HCT116 (cell line): ENCODE measurements around the gene HOXC13. TPM values are rescaled to one million over a fixed set of nuclear protein-coding genes. Genes with fewer than 3 reads are reported as not detected.

Experiments
- ATAC-seq: fragments of 200-7000 bp; cut with Tn5 transposase; 2 replicates; pipeline ENCODE4 v1.9.1; 2020; ENCODE audit warnings: mild to moderate bottlenecking, moderate library complexity
- BruUV-seq: library from RNA; stranded (reverse); fragments of 400-500 nt; replicated peaks from 2 replicates; lab custom pipeline; 2021; lab: Mats Ljungman, UMichigan
- CTCF ChIA-PET: fragments of 300-600 bp; sonication (Branson Sonifier 250); formaldehyde crosslinking; loops from one replicate; lab custom pipeline; 2021; ENCODE audit warnings: antibody characterized with exemption; lab: Charles Lee
- POLR2A ChIA-PET: fragments of 300-600, 350-600 bp; sonication (Branson Sonifier 250); formaldehyde crosslinking; loops from one replicate; lab custom pipeline; 2021; ENCODE audit warnings: antibody characterized with exemption; lab: Charles Lee
- RAD21 ChIA-PET, 2 experiments: fragments of 300-600 bp; sonication (Branson Sonifier 250); formaldehyde crosslinking; loops; one replicate each; lab custom pipeline; 2023; ENCODE audit warnings: low total read pairs in 2 of 2; ENCODE audit not compliant: uncharacterized antibody in 2 of 2, unreplicated experiment in 2 of 2, low non-redundant PET in 1 of 2; lab: Charles Lee
- DNase-seq: peaks from one replicate; pipeline ENCODE4 v3.0.0-alpha.2; 2010; ENCODE audit warnings: low read depth, low spot score
- H2AFZ ChIP-seq: fragments of 200-600 bp; shearing (Covaris generic), sonication (generic); 2 replicates; pipeline ENCODE4 v1.6.1; 2017; ENCODE audit warnings: low read depth, mixed run types, mixed read lengths, antibody characterized with exemption, low read length; ENCODE audit not compliant: poor library complexity, severe bottlenecking
- H3K27ac ChIP-seq: 2 replicates; pipeline ENCODE4 v1.5.1; 2012; ENCODE audit warnings: low read depth, low read length
- H3K27me3 ChIP-seq: fragments of 200-600 bp; sonication (generic); 2 replicates; pipeline ENCODE4 v1.6.1; 2016; ENCODE audit warnings: mixed run types, low read length, mixed read lengths; ENCODE audit not compliant: insufficient read depth
- H3K36me3 ChIP-seq, 2 experiments: fragments of 200-500 bp in 1 of 2; fragments of 200-600 bp in 1 of 2; sonication (Bioruptor generic) in 1 of 2; sonication (generic) in 1 of 2; 2 replicates each; pipeline versions ENCODE4 v1.5.1 to v1.6.1; 2014 to 2016; ENCODE audit warnings: low read length in 2 of 2, inconsistent platforms in 1 of 2, mixed read lengths in 1 of 2, mixed run types in 1 of 2; ENCODE audit not compliant: insufficient read depth in 2 of 2, control insufficient read depth in 1 of 2
- H3K4me1 ChIP-seq, 2 experiments: fragments of 200-600 bp in 1 of 2; sonication (generic) in 1 of 2; 2 replicates each; pipeline versions ENCODE4 v1.5.1 to v1.6.1; 2012 to 2017; ENCODE audit warnings: low read length in 2 of 2, inconsistent platforms in 1 of 2, mild to moderate bottlenecking in 1 of 2, mixed read lengths in 1 of 2, mixed run types in 1 of 2, moderate library complexity in 1 of 2; ENCODE audit not compliant: insufficient read depth in 2 of 2, control insufficient read depth in 1 of 2
- H3K4me2 ChIP-seq: fragments of 200-600 bp; sonication (generic); 2 replicates; pipeline ENCODE4 v1.6.1; 2017; ENCODE audit warnings: mixed run types, low read length, mixed read lengths
- H3K4me3 ChIP-seq, 2 experiments: fragments of 200-600 bp in 1 of 2; sonication (generic) in 1 of 2; replicated peaks in 1 of 2; 2 replicates each; pipeline ENCODE4 v1.5.1; 2011 to 2016; ENCODE audit warnings: low read length in 2 of 2, control low read depth in 1 of 2, low read depth in 1 of 2, mild to moderate bottlenecking in 1 of 2, mixed read lengths in 1 of 2, mixed run types in 1 of 2
- H3K79me2 ChIP-seq: fragments of 200-600 bp; sonication (generic); 2 replicates; pipeline ENCODE4 v1.6.1; 2017; ENCODE audit warnings: mild to moderate bottlenecking, mixed run types, low read length, moderate library complexity, mixed read lengths; ENCODE audit not compliant: insufficient read depth
- H3K9ac ChIP-seq: fragments of 200-600 bp; sonication (generic); 2 replicates; pipeline ENCODE4 v1.6.1; 2016; ENCODE audit warnings: low read length, mixed read lengths
- H3K9me2 ChIP-seq: fragments of 200-600 bp; sonication (generic), shearing (Covaris generic); 2 replicates; pipeline ENCODE4 v1.6.1; 2017; ENCODE audit warnings: mixed run types, mild to moderate bottlenecking, moderate library complexity; ENCODE audit not compliant: insufficient read depth
- H3K9me3 ChIP-seq, 2 experiments: fragments of 200-500 bp in 1 of 2; fragments of 200-600 bp in 1 of 2; sonication (Bioruptor generic) in 1 of 2; sonication (generic) in 1 of 2; 2 replicates each; pipeline ENCODE4 v1.6.1; 2014 to 2017; ENCODE audit warnings: low read length in 2 of 2, mixed read lengths in 2 of 2, inconsistent platforms in 1 of 2, low read depth in 1 of 2, mild to moderate bottlenecking in 1 of 2, mixed run types in 1 of 2, moderate library complexity in 1 of 2; ENCODE audit not compliant: control insufficient read depth in 1 of 2, insufficient read depth in 1 of 2
- H4K20me1 ChIP-seq: fragments of 200-600 bp; sonication (generic), shearing (Covaris generic); 2 replicates; pipeline ENCODE4 v1.6.1; 2017; ENCODE audit warnings: mixed run types, mild to moderate bottlenecking, moderate library complexity; ENCODE audit not compliant: insufficient read depth
- ATF3 ChIP-seq: IDR thresholded peaks from 2 replicates; pipeline ENCODE4 v1.6.1; 2012
- CBX3 ChIP-seq: IDR thresholded peaks from 2 replicates; pipeline ENCODE4 v1.6.1; 2012; ENCODE audit warnings: low read depth
- CTCF ChIP-seq, 3 experiments: fragments of 200-600 bp in 1 of 3; sonication (generic) in 1 of 3; IDR thresholded peaks in 2 of 3; conservative IDR thresholded peaks in 1 of 3; 2 replicates each; pipeline ENCODE4 v1.5.1; 2012 to 2017; ENCODE audit warnings: low read depth in 2 of 3, low read length in 2 of 3, antibody characterized with exemption in 1 of 3, borderline replicate concordance in 1 of 3, control low read depth in 1 of 3, mild to moderate bottlenecking in 1 of 3, mixed read lengths in 1 of 3, mixed run types in 1 of 3, moderate library complexity in 1 of 3; ENCODE audit not compliant: insufficient read depth in 1 of 3
- EGR1 ChIP-seq: IDR thresholded peaks from 2 replicates; pipeline ENCODE4 v1.6.1; 2012; ENCODE audit warnings: low read depth
- ELF1 ChIP-seq: IDR thresholded peaks from 2 replicates; pipeline ENCODE4 v1.6.1; 2012; ENCODE audit warnings: low read depth, borderline replicate concordance
- EZH2 ChIP-seq: fragments of 200-600 bp; sonication (generic); IDR thresholded peaks from 2 replicates; pipeline ENCODE4 v1.6.1; 2017; ENCODE audit warnings: antibody characterized with exemption, mixed run types
- FOSL1 ChIP-seq: IDR thresholded peaks from 2 replicates; pipeline ENCODE4 v1.6.1; 2012; ENCODE audit warnings: low read depth
- JUND ChIP-seq: IDR thresholded peaks from 2 replicates; pipeline ENCODE4 v1.6.1; 2012
- MAX ChIP-seq: IDR thresholded peaks from 2 replicates; pipeline ENCODE4 v1.6.1; 2012
- POLR2AphosphoS5 ChIP-seq: IDR thresholded peaks from 2 replicates; pipeline ENCODE4 v1.6.1; 2011; ENCODE audit warnings: mild to moderate bottlenecking, low read depth, low read length, moderate library complexity
- RAD21 ChIP-seq: IDR thresholded peaks from 2 replicates; pipeline ENCODE4 v1.6.1; 2012; ENCODE audit warnings: low read depth, mild to moderate bottlenecking
- REST ChIP-seq: IDR thresholded peaks from 2 replicates; pipeline ENCODE4 v1.6.1; 2012; ENCODE audit warnings: low read depth
- SIN3A ChIP-seq: IDR thresholded peaks from 2 replicates; pipeline ENCODE4 v1.6.1; 2012; ENCODE audit warnings: low read depth
- TCF7L2 ChIP-seq: IDR thresholded peaks from 2 replicates; pipeline ENCODE4 v1.7.0; 2011; ENCODE audit warnings: borderline replicate concordance, inconsistent platforms; ENCODE audit not compliant: insufficient read depth, insufficient read length; ENCODE audit errors: extremely low read depth
- YY1 ChIP-seq: IDR thresholded peaks from 2 replicates; pipeline ENCODE4 v1.6.1; 2011; ENCODE audit warnings: low read length, low read depth, moderate library complexity, mild to moderate bottlenecking; ENCODE audit not compliant: insufficient replicate concordance; ENCODE audit errors: extremely low read depth
- ZBTB33 ChIP-seq: IDR thresholded peaks from 2 replicates; pipeline ENCODE4 v1.6.1; 2011; ENCODE audit warnings: mild to moderate bottlenecking, low read length, moderate library complexity; ENCODE audit not compliant: insufficient replicate concordance; ENCODE audit errors: extremely low read depth
- ZFX ChIP-seq: fragments of 450-650 bp; IDR thresholded peaks from 2 replicates; pipeline ENCODE4 v1.6.1; 2017
- ZNF274 ChIP-seq: fragments of 200-500 bp; sonication (Bioruptor generic); IDR thresholded peaks from 2 replicates; pipeline ENCODE4 v1.6.1; 2014; ENCODE audit warnings: mild to moderate bottlenecking, low read depth, low read length, inconsistent platforms
- intact Hi-C: fragments of 100-400 bp; cut with micrococcal nuclease; formaldehyde crosslinking; loops from 2 replicates; pipeline ENCODE4 v1.10.0; 2022
- total RNA-seq: library from RNA; stranded (reverse); gene quantifications from one replicate; pipeline ENCODE4 v1.2.1, GENCODE V29; 2021; ENCODE audit not compliant: unreplicated experiment

HOXC13 gene
- total RNA-seq, 1 experiment from 2014 or later, result 3.8 TPM

GRCh38 chr12:53988541-53989226 lies 50.1 kb downstream of the HOXC13 start:
- H3K9me2 ChIP-seq, result no peaks in the 10 kb centered on the region
- H3K36me3 ChIP-seq, result no peaks in the 10 kb centered on the region
- H3K4me1 ChIP-seq, result peaks cover 4 to 17% of the 10 kb centered on the region in 2 experiments
- peak overlapping the region; percentile 60 for H2AFZ ChIP-seq
- no peaks in the 10 kb centered on the region for H3K79me2 ChIP-seq
- no TSS peak for BruUV-seq
- ChIA-PET RAD21 (interaction anchor here in 1 of 2 experiments (1.0 kb wide), 1 partner anchor 232 kb away, joined by 5 read pairs; no protein-coding TSS in a partner anchor), POLR2A (interaction anchor here (1.1 kb wide), 1 partner anchor 291 kb away, joined by 3 read pairs; the partner anchor contains the start of gene CBX5), CTCF (interaction anchor here (0.8 to 5.7 kb wide), 8 partner anchors 17 to 336 kb away, joined by 3 to 35 read pairs (median 4); partner anchors contain the start of genes COPZ1 and HOXC5)
- peak overlapping the region in 1 of 2 experiments; percentile 49; a peak in 1 of 4 replicates for H3K4me3 ChIP-seq
- H4K20me1 ChIP-seq, result no peaks in the 10 kb centered on the region
- H3K4me2 ChIP-seq, result peak overlapping the region; percentile 80
- no peak overlapping the region for H3K27ac ChIP-seq
- peak overlapping the region; percentile 45; the same call in 1 of the 2 replicates for H3K9ac ChIP-seq
- intact Hi-C loops, result loop anchor here (5.0 kb wide), 1 partner anchor 221 kb away; no protein-coding TSS in a partner anchor
- H3K27me3 ChIP-seq, result no peaks in the 10 kb centered on the region
- no peak for DNase-seq
- ATAC-seq, result peak; percentile 30
- no peaks in the 10 kb centered on the region for H3K9me3 ChIP-seq
- TF ChIP-seq REST (no peak), YY1 (no peak), RAD21 (no peak), FOSL1 (no peak), ZBTB33 (no peak), JUND (no peak), POLR2AphosphoS5 (no peak), ATF3 (no peak), ZFX (no peak), TCF7L2 (no peak), CTCF (IDR thresholded peaks at IDR 0.05 in 2 of 3, conservative IDR thresholded peaks at IDR 0.05 in 1 of 3; ENCODE audit: borderline replicate concordance in 1 of 3, insufficient read depth in 1 of 3, low read depth in 2 of 3, low read length in 2 of 3) (no peak), CBX3 (no peak), EGR1 (no peak), ELF1 (no peak), MAX (no peak), EZH2 (no peak), ZNF274 (no peak), SIN3A (no peak)
